Prostate gland (tissue), 2 donors: ENCODE measurements around the gene NMNAT1.

Experiments
- POLR2A ChIP-seq: fragments of 450-650 bp; IDR thresholded peaks from one replicate; pipeline ENCODE4 v1.6.1; 2016; ENCODE audit warnings: antibody characterized with exemption, mild to moderate bottlenecking
- POLR2AphosphoS5 ChIP-seq: sonication (generic); formaldehyde crosslinking; IDR thresholded peaks from one replicate; pipeline ENCODE4 v1.6.1; 2017; ENCODE audit warnings: antibody characterized with exemption
- TF ChIP-seq, protein P1 (sequence below), 4 experiments: fragments of 200-600 bp in 2 of 4; fragments of 450-650 bp in 2 of 4; sonication (generic) in 2 of 4; IDR thresholded peaks; 1 replicate in 3 of 4; 2 replicates in 1 of 4; pipeline ENCODE4 v1.5.1; 2016 to 2019; ENCODE audit warnings: antibody characterized with exemption in 4 of 4, mild to moderate bottlenecking in 2 of 4, moderate library complexity in 2 of 4

DNA sequence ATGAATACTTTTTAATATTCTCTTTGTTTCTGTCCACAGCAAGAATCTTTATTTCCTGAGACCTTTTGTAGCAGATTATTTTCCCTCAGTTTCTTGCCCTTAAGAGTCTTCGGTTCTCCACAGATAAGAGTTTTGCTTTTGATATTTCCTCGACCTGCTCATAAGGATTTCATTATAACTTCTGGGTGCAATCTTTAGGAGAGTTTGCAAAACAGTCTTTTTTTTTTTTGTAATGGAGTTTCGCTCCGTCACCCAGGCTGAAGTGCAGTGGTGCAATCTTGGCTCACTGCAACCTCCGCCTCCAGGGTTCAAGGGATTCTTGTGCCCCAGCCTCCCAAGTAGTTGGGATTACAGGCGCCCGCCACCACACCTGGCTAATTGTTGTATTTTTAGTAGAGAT, 79.4 kb downstream of the NMNAT1 start:
- TF ChIP-seq, protein P1, sequence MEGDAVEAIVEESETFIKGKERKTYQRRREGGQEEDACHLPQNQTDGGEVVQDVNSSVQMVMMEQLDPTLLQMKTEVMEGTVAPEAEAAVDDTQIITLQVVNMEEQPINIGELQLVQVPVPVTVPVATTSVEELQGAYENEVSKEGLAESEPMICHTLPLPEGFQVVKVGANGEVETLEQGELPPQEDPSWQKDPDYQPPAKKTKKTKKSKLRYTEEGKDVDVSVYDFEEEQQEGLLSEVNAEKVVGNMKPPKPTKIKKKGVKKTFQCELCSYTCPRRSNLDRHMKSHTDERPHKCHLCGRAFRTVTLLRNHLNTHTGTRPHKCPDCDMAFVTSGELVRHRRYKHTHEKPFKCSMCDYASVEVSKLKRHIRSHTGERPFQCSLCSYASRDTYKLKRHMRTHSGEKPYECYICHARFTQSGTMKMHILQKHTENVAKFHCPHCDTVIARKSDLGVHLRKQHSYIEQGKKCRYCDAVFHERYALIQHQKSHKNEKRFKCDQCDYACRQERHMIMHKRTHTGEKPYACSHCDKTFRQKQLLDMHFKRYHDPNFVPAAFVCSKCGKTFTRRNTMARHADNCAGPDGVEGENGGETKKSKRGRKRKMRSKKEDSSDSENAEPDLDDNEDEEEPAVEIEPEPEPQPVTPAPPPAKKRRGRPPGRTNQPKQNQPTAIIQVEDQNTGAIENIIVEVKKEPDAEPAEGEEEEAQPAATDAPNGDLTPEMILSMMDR (IDR thresholded peaks at IDR 0.05) = no peak
- TF ChIP-seq POLR2AphosphoS5 (no peak), POLR2A (no peak)
